GM12872 (cell line): Measurements from ENCODE around the gene FDXACB1.

Experiments
- CTCF ChIP-seq: IDR thresholded peaks from 3 replicates; pipeline ENCODE4 v1.5.1; 2011; ENCODE audit warnings: low read depth, mild to moderate bottlenecking, low read length, moderate library complexity; ENCODE audit not compliant: insufficient read depth

The FDXACB1 gene

GRCh38 chr11:111870886-111871692, 7.9 kb downstream of the FDXACB1 start, which contains the start of gene ALG9:
TSS of gene ALG9 (minus strand) at chr11:111871581. CDS start at chr11:111871482, 99 bp downstream.
- TF ChIP-seq CTCF: peak; percentile 41; the same call in 1 of the 3 replicates

GRCh38 chr11:111870522-111870885, 8.5 kb downstream of the FDXACB1 start:
- TF ChIP-seq CTCF: no peak

GRCh38 chr11:111870113-111870512, 8.9 kb downstream of the FDXACB1 start:
- no peak for TF ChIP-seq CTCF

GRCh38 chr11:111860257-111860656, 18.7 kb downstream of the FDXACB1 start:
- TF ChIP-seq CTCF: no peak

GRCh38 chr11:111855506-111855905, 23.5 kb downstream of the FDXACB1 start:
- TF ChIP-seq CTCF: no peak

GRCh38 chr11:111852103-111852502, 26.9 kb downstream of the FDXACB1 start:
- no peak for TF ChIP-seq CTCF

- TF ChIP-seq CTCF: peak; percentile 31; the same call in 1 of the 3 replicates
These were observed 27.3 kb downstream of the FDXACB1 start for GRCh38 chr11:111851636-111852035.
